PC-9 (cell line): ENCODE results near the gene STX3. TPM values are rescaled to one million over a fixed set of nuclear protein-coding genes. Genes with fewer than 3 reads are reported as not detected.
A peak's percentile ranks its signal among the peaks of the same experiment; 100 is the strongest.

Experiments
- Bru-seq: library from RNA; stranded (reverse); fragments of 400-500 nt; gene quantifications from one replicate; lab custom pipeline; 2021; lab: Mats Ljungman, UMichigan
- BruChase-seq, 2 experiments: library from RNA; stranded (reverse); fragments of 400-500 nt; gene quantifications; one replicate each; lab custom pipeline; 2021; lab: Mats Ljungman, UMichigan
- BruUV-seq: library from RNA; stranded (reverse); fragments of 400-500 nt; replicated peaks from 2 replicates; lab custom pipeline; 2021; lab: Mats Ljungman, UMichigan
- CTCF ChIA-PET: fragments of 300-600 bp; sonication (Branson Sonifier 250); formaldehyde crosslinking; loops from one replicate; lab custom pipeline; 2022; ENCODE audit warnings: antibody characterized with exemption; lab: Charles Lee
- POLR2A ChIA-PET: fragments of 300-600 bp; sonication (Branson Sonifier 250); formaldehyde crosslinking; loops from one replicate; lab custom pipeline; 2022; ENCODE audit warnings: antibody characterized with exemption; ENCODE audit not compliant: unreplicated experiment; lab: Charles Lee
- DNase-seq, 2 experiments: peaks; one replicate each; pipeline versions ENCODE4 v3.0.0 to v3.0.0-alpha.2; 2015 to 2022; ENCODE audit warnings: mixed read lengths in 1 of 2
- H2AFZ ChIP-seq: fragments of 200-600 bp; sonication (generic); 2 replicates; pipeline ENCODE4 v1.8.1; 2017; ENCODE audit warnings: antibody characterized with exemption
- H3F3A ChIP-seq: fragments of 200-600 bp; sonication (generic); 2 replicates; pipeline ENCODE4 v1.8.1; 2017; ENCODE audit warnings: antibody characterized with exemption, mild to moderate bottlenecking, low read depth; ENCODE audit not compliant: insufficient read depth
- H3K27ac ChIP-seq: fragments of 200-600 bp; sonication (generic); 2 replicates; pipeline ENCODE4 v1.6.1; 2016; ENCODE audit warnings: mixed run types
- H3K27me3 ChIP-seq: fragments of 200-600 bp; sonication (generic); 2 replicates; pipeline ENCODE4 v1.6.1; 2016; ENCODE audit warnings: low read depth, mixed run types; ENCODE audit not compliant: insufficient read depth
- H3K36me3 ChIP-seq: fragments of 200-600 bp; sonication (generic); 2 replicates; pipeline ENCODE4 v1.6.1; 2016; ENCODE audit warnings: low read depth, mixed run types
- H3K4me1 ChIP-seq: fragments of 200-600 bp; sonication (generic); replicated peaks from 2 replicates; pipeline ENCODE4 v1.6.1; 2016; ENCODE audit warnings: mixed run types; ENCODE audit not compliant: insufficient read depth
- H3K4me2 ChIP-seq: fragments of 200-600 bp; sonication (generic); 2 replicates; pipeline ENCODE4 v1.6.1; 2017; ENCODE audit warnings: mixed run types
- H3K4me3 ChIP-seq: fragments of 200-600 bp; sonication (generic); 2 replicates; pipeline ENCODE4 v1.6.1; 2016; ENCODE audit warnings: mixed run types
- H3K79me2 ChIP-seq: fragments of 200-600 bp; sonication (generic); 2 replicates; pipeline ENCODE4 v1.6.1; 2017; ENCODE audit warnings: low read depth, mixed run types
- H3K9me2 ChIP-seq: fragments of 200-600 bp; sonication (generic); 2 replicates; pipeline ENCODE4 v1.8.1; 2017; ENCODE audit warnings: mild to moderate bottlenecking; ENCODE audit not compliant: insufficient read depth
- H3K9me3 ChIP-seq: fragments of 200-600 bp; sonication (generic); 2 replicates; pipeline ENCODE4 v1.8.1; 2016; ENCODE audit warnings: low read depth; ENCODE audit not compliant: insufficient read depth
- H4K20me1 ChIP-seq: fragments of 200-600 bp; sonication (generic); 2 replicates; pipeline ENCODE4 v1.8.1; 2017; ENCODE audit not compliant: insufficient read depth
- CTCF ChIP-seq: fragments of 200-600 bp; sonication (generic); conservative IDR thresholded peaks from 2 replicates; pipeline ENCODE4 v1.6.1; 2017; ENCODE audit warnings: mixed run types, antibody characterized with exemption, mild to moderate bottlenecking, moderate library complexity
- EZH2 ChIP-seq: fragments of 200-600 bp; sonication (generic); IDR thresholded peaks from 2 replicates; pipeline ENCODE4 v1.8.0; 2017; ENCODE audit warnings: antibody characterized with exemption, low read depth
- intact Hi-C: fragments of 100-400 bp; cut with micrococcal nuclease; formaldehyde crosslinking; loops from one replicate; pipeline ENCODE4 v1.10.0; 2022; ENCODE audit not compliant: unreplicated experiment
- long read RNA-seq: library from polyadenylated mRNA; stranded (forward); transcript quantifications from one replicate; pipeline ENCODE4 v2.0.0, GENCODE V29; 2022
- total RNA-seq: library from RNA; stranded (reverse); gene quantifications from 2 replicates; pipeline ENCODE4 v1.2.3, GENCODE V29; 2021

The STX3 gene
- total RNA-seq = 45.2 and 50.1 TPM in 2 replicates
- percentile 87 among the genes with signal in this experiment for Bru-seq, nascent RNA
- BruChase-seq, experiment 1, labeled RNA remaining after a 2-hour chase = percentile 85 among the genes with signal in this experiment
- percentile 88 among the genes with signal in this experiment for BruChase-seq, experiment 2, labeled RNA remaining after a 6-hour chase
- long read RNA-seq, transcript STX3-201 (11 exons, 3,299 nt) = major isoform, 90 of 112 reads
- long read RNA-seq, partial matches to known transcripts = 9 of 112 reads
- long read RNA-seq, other reads (novel, unspliced or antisense) = 11 of 112 reads

GRCh38 chr11:59754859-59755700 is at the start of gene STX3:
Gene STX3 (plus strand): TSS chr11:59755376. CDS start chr11:59755606, 230 bp downstream.
- peak; percentile 80 to 86 for DNase-seq
- Histone ChIP-seq H3K27me3 (no peaks in the 10 kb centered on the region), H3K36me3 (0 out of 2 replicates have a peak, but pooled peaks cover 21% of the 10 kb centered on the region), H3K79me2 (peaks cover 42% of the 10 kb centered on the region), H3K4me3 (peak within 1 kb of the TSS; percentile 92), H3K9me2 (no peaks in the 10 kb centered on the region), H3K9me3 (no peaks in the 10 kb centered on the region), H3F3A (peaks cover 27% of the 10 kb centered on the region), H4K20me1 (peaks cover 33% of the 10 kb centered on the region; the same call in 1 of the 2 replicates), H2AFZ (peak within 1 kb of the TSS; percentile 97), H3K27ac (peak within 1 kb of the TSS; percentile 82), H3K4me1 (peaks cover 19% of the 10 kb centered on the region), H3K4me2 (peak within 1 kb of the TSS; percentile 97)
- CTCF ChIA-PET = interaction anchor here (0.6 to 3.0 kb wide), 4 partner anchors 22 to 159 kb away, joined by 4 to 16 read pairs (median 8); partner anchors contain the start of gene MRPL16
- intact Hi-C loops = loop anchor here (1.0 to 5.0 kb wide), 8 partner anchors 21 to 218 kb away; partner anchors contain the start of genes MRPL16 and OSBP
- POLR2A ChIA-PET = interaction anchor here (0.5 to 2.1 kb wide), 11 partner anchors 22 to 1934 kb away, joined by 3 to 29 read pairs (median 4); partner anchors contain the start of gene PATL1
- BruUV-seq = no TSS peak
- TF ChIP-seq EZH2 (no peak), CTCF (no peak)

- no peaks in the 10 kb centered on the region for H3K27me3 ChIP-seq
These were observed 48.5 kb upstream of the STX3 start for GRCh38 chr11:59706518-59707285.

More at GRCh38 chr11:59706518-59707285, 48.5 kb upstream of the STX3 start:
- H3K36me3 ChIP-seq = no peaks in the 10 kb centered on the region
- H3K9me3 ChIP-seq = no peaks in the 10 kb centered on the region
- ChIA-PET POLR2A (no interaction called here), CTCF (interaction anchor here (0.5 kb wide), 1 partner anchor 440 kb away, joined by 4 read pairs; no protein-coding TSS in a partner anchor)
- H3F3A ChIP-seq = peaks cover 28% of the 10 kb centered on the region; the same call in 1 of the 2 replicates
- no peaks in the 10 kb centered on the region for H3K79me2 ChIP-seq
- H2AFZ ChIP-seq = peak overlapping the region; percentile 11; the same call in 1 of the 2 replicates
- peak overlapping the region; percentile 17; the same call in 1 of the 2 replicates for H3K4me3 ChIP-seq
- peaks cover 22% of the 10 kb centered on the region for H3K4me1 ChIP-seq
- no TSS peak for BruUV-seq
- DNase-seq = peak; percentile 78 to 98
- H4K20me1 ChIP-seq = no peaks in the 10 kb centered on the region
- H3K9me2 ChIP-seq = no peaks in the 10 kb centered on the region
- H3K4me2 ChIP-seq = peak overlapping the region; percentile 58
- intact Hi-C loops = loop anchor here (1.0 kb wide), 1 partner anchor 36 kb away; no protein-coding TSS in a partner anchor
- TF ChIP-seq CTCF = no peak
- TF ChIP-seq EZH2 = no peak
- peak overlapping the region; percentile 63 for H3K27ac ChIP-seq
